GM10248 (cell line): ENCODE results near the gene C4orf50.

Experiments used
- CTCF ChIA-PET: fragments of 300-600 bp; sonication (Branson Sonifier 250); formaldehyde crosslinking; extraction: SDS; loops from one replicate; lab custom pipeline; 2021; ENCODE audit warnings: antibody characterized with exemption; lab: Yijun Ruan, JAX
- POLR2A ChIA-PET: fragments of 350-650 bp; sonication (Branson Sonifier 250); formaldehyde crosslinking; extraction: SDS; loops from one replicate; lab custom pipeline; 2020; ENCODE audit warnings: antibody characterized with exemption; lab: Yijun Ruan, JAX
- DNase-seq: peaks from one replicate; pipeline ENCODE4 v3.0.0; 2012; ENCODE audit errors: extremely low spot score
- CTCF ChIP-seq: IDR thresholded peaks from 2 replicates; pipeline ENCODE4 v1.5.1; 2012; ENCODE audit warnings: mild to moderate bottlenecking, low read depth; ENCODE audit errors: extremely low read depth, missing control alignments, control extremely low read depth

Gene C4orf50

GRCh38 chr4:5990446-5991160 is 27.6 kb downstream of the C4orf50 start:
- no peak for TF ChIP-seq CTCF
- CTCF ChIA-PET: interaction anchor here (0.9 to 3.5 kb wide), 3 partner anchors 9 to 13 kb away, joined by 3 to 23 read pairs (median 7); no protein-coding TSS in a partner anchor
- DNase-seq: no peak
- POLR2A ChIA-PET: no interaction called here

- TF ChIP-seq CTCF: no peak
- CTCF ChIA-PET: interaction anchor here (1.3 to 3.5 kb wide), 2 partner anchors 10 to 16 kb away, joined by 3 to 23 read pairs; no protein-coding TSS in a partner anchor
- no peak for DNase-seq
- POLR2A ChIA-PET: no interaction called here
These were observed 28.7 kb downstream of the C4orf50 start for GRCh38 chr4:5989236-5990225.

GRCh38 chr4:5988086-5988845 is 30.0 kb downstream of the C4orf50 start:
- ChIA-PET POLR2A (no interaction called here), CTCF (interaction anchor here (1.3 to 3.5 kb wide), 2 partner anchors 11 to 17 kb away, joined by 3 to 23 read pairs; no protein-coding TSS in a partner anchor)
- TF ChIP-seq CTCF: no peak
- DNase-seq: no peak

- ChIA-PET CTCF (no interaction called here), POLR2A (no interaction called here)
- no peak for TF ChIP-seq CTCF
- DNase-seq: no peak
These were observed 33.4 kb downstream of the C4orf50 start for GRCh38 chr4:5984843-5985242.

GRCh38 chr4:5982156-5982973 is 35.9 kb downstream of the C4orf50 start:
- CTCF ChIA-PET: interaction anchor here (0.7 to 3.3 kb wide), 6 partner anchors 9 to 349 kb away, joined by 3 to 29 read pairs (median 4); no protein-coding TSS in a partner anchor

More at GRCh38 chr4:5982156-5982973, 35.9 kb downstream of the C4orf50 start:
- DNase-seq: no peak
- no peak for TF ChIP-seq CTCF
- POLR2A ChIA-PET: no interaction called here
